ENCODE results near the gene FAM167B.

- TF ChIP-seq FOXK2 (IDR thresholded peaks at IDR 0.05) (no peak), SUZ12 (IDR thresholded peaks at IDR 0.05) (no peak), ZNF384 (IDR thresholded peaks at IDR 0.05) (no peak)
These were observed at the start of gene FAM167B for GRCh38 chr1:32246888-32247273.
